ENCODE measurements around the gene BBS7. TPM values are rescaled to one million over a fixed set of nuclear protein-coding genes. Genes with fewer than 3 reads are reported as not detected.
A peak's percentile ranks its signal among the peaks of the same experiment; 100 is the strongest.

BBS7 gene
- polyA plus RNA-seq, 1 experiment: 28.9 TPM

DNA sequence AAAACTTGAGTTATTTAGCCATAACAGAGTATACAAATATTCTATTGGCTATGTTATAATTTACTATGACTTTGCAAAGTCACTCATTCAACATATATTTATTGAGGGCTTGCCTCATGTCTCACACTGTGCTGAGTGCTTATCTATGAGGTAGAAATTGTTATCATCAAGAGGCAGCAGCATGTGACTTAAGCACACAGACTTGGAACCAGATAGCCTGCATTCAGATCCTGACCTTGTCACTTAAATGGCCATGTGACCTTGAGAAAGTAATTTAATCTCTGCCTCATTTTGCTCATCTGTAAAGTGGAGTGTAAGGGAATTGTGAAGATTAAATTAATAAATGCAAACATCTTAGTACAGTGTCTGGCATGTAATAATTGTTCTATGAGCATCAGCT lies 79.3 kb downstream of the BBS7 start:
- no peak for DNase-seq (ENCODE audit: low read depth, low spot score)
- Histone ChIP-seq H3K27ac (ENCODE audit: low read depth, low read length) (no peak overlapping the region), H3K4me3 (ENCODE audit: low read depth, low read length) (no peak overlapping the region), H3K9me3 (ENCODE audit: control insufficient read depth, insufficient read depth, low read length) (no peaks in the 10 kb centered on the region), H3K27me3 (ENCODE audit: control insufficient read depth, insufficient read depth, low read length) (no peaks in the 10 kb centered on the region)
- POLR2A ChIA-PET: interaction anchor here (1.6 to 3.0 kb wide), 2 partner anchors 12 to 52 kb away, joined by 4 to 18 read pairs; no protein-coding TSS in a partner anchor
- CTCF ChIA-PET: interaction anchor here (0.8 to 2.1 kb wide), 2 partner anchors 55 to 59 kb away, joined by 3 to 6 read pairs; no protein-coding TSS in a partner anchor
- TF ChIP-seq, protein P1, sequence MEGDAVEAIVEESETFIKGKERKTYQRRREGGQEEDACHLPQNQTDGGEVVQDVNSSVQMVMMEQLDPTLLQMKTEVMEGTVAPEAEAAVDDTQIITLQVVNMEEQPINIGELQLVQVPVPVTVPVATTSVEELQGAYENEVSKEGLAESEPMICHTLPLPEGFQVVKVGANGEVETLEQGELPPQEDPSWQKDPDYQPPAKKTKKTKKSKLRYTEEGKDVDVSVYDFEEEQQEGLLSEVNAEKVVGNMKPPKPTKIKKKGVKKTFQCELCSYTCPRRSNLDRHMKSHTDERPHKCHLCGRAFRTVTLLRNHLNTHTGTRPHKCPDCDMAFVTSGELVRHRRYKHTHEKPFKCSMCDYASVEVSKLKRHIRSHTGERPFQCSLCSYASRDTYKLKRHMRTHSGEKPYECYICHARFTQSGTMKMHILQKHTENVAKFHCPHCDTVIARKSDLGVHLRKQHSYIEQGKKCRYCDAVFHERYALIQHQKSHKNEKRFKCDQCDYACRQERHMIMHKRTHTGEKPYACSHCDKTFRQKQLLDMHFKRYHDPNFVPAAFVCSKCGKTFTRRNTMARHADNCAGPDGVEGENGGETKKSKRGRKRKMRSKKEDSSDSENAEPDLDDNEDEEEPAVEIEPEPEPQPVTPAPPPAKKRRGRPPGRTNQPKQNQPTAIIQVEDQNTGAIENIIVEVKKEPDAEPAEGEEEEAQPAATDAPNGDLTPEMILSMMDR (IDR thresholded peaks at IDR 0.05; ENCODE audit: low read depth, low read length): no peak

DNA sequence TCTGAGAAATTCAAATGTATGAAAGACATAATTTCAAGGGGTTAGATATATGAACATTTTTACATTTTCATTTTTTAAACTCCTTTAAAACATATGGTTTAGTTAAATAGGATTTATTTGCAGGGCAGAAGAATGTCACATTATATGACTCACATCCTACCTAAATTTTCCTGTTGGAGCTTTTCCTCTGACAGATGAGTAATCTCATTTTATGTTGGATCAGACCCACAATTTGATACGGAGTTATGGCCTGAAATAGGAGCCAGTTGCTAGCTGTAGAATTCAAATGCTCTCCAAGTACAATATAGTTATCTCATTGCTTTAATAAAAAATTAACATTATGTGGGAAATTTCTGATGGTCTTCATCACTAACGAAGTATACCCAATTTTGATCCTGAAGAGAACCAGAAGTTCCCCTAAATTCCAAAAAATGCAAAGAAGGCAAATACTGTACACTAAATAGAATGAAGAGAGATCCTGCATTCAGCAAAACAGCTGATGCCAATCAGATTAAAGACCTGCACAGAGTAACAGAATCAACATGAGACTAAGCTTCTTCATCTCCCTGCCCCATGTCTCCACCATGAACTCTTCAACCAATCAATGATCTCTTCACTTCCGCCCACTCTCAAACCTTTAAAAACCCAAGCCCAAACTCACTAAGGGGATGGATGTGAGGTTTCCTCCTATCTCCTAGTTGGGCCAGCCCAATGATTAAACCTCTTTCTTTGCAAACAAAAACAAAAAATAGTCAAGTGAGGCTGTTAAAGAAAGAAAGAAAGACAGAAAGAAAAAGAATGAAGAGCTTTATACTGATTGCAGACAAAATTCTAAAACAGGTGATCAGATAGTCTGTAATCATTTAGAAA lies 80.1 kb downstream of the BBS7 start:
- no peak overlapping the region for H3K4me3 ChIP-seq (ENCODE audit: low read depth, low read length)
- CTCF ChIA-PET: interaction anchor here (0.8 to 2.1 kb wide), 4 partner anchors 12 to 58 kb away, joined by 3 to 6 read pairs (median 4); partner anchors contain the start of gene SMIM43
- POLR2A ChIA-PET: interaction anchor here (1.2 to 3.0 kb wide), 4 partner anchors 11 to 79 kb away, joined by 4 to 18 read pairs (median 4); partner anchors contain the start of gene EXOSC9

DNA sequence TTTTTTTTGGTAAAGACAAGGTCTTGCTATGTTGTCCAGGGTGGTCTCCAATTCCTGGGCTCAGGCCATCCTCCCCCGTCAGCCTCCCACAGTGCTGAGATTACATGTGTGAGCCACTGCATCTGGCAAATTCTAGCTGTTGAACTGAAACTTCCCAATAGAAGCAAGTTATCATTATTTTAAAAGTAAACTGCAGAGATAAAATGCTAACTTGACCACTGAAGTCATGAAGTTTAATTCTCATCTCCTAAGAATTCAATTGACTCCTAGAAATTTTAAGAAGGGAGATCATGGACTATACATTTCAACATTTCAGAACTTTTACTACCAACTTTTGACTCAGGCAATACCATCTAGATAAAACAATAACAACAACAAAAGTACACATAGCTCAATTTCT lies 80.8 kb downstream of the BBS7 start:
- no peak for DNase-seq (ENCODE audit: low read depth, low spot score)
- ChIA-PET POLR2A (interaction anchor here (1.2 to 3.0 kb wide), 4 partner anchors 11 to 78 kb away, joined by 4 to 18 read pairs (median 4); partner anchors contain the start of gene EXOSC9), CTCF (interaction anchor here (1.1 to 2.1 kb wide), 4 partner anchors 11 to 113 kb away, joined by 3 to 11 read pairs (median 6); partner anchors contain the start of gene SMIM43)
- H3K27me3 ChIP-seq (ENCODE audit: control insufficient read depth, insufficient read depth, low read length): no peaks in the 10 kb centered on the region
- no peaks in the 10 kb centered on the region for H3K9me3 ChIP-seq (ENCODE audit: control insufficient read depth, insufficient read depth, low read length)
- TF ChIP-seq, protein P1 (IDR thresholded peaks at IDR 0.05; ENCODE audit: low read depth, low read length): no peak
- H3K4me3 ChIP-seq (ENCODE audit: low read depth, low read length): no peak overlapping the region
- H3K27ac ChIP-seq (ENCODE audit: low read depth, low read length): peak overlapping the region; percentile 66

More for the DNA sequence above, 80.1 kb downstream of the BBS7 start:
- DNase-seq (ENCODE audit: low read depth, low spot score): peak; percentile 24
- no peaks in the 10 kb centered on the region for H3K27me3 ChIP-seq (ENCODE audit: control insufficient read depth, insufficient read depth, low read length)
- no peaks in the 10 kb centered on the region for H3K9me3 ChIP-seq (ENCODE audit: control insufficient read depth, insufficient read depth, low read length)
- no peak overlapping the region for H3K27ac ChIP-seq (ENCODE audit: low read depth, low read length)
- TF ChIP-seq, protein P1 (IDR thresholded peaks at IDR 0.05; ENCODE audit: low read depth, low read length): no peak

DNA sequence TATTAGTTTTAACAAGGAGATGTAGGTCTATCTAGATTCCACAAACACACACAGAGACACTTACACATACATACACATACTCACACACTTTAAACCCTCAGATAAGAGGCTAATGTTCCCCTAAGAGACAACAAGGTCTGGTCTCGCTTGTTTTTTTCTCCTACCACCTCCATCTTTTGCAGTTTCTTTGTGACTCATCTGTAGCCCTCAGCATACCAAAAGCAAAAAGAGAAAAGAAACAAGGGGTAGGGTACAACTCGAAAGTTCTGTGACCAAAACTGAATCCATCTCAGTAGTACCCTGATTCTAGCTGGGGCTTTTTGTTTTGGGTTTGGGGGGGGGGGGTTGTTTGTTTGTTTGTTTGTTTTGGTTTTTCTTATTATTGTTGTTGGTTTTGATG lies 81.4 kb downstream of the BBS7 start:
- ChIA-PET CTCF (interaction anchor here (0.6 to 1.6 kb wide), 3 partner anchors 11 to 240 kb away, joined by 4 to 11 read pairs (median 5); no protein-coding TSS in a partner anchor), POLR2A (no interaction called here)
- H3K27me3 ChIP-seq (ENCODE audit: control insufficient read depth, insufficient read depth, low read length): no peaks in the 10 kb centered on the region
- no peak for DNase-seq (ENCODE audit: low read depth, low spot score)
- peak overlapping the region; percentile 66 for H3K27ac ChIP-seq (ENCODE audit: low read depth, low read length)
- TF ChIP-seq, protein P1 (IDR thresholded peaks at IDR 0.05; ENCODE audit: low read depth, low read length): no peak
- no peak overlapping the region for H3K4me3 ChIP-seq (ENCODE audit: low read depth, low read length)
- H3K9me3 ChIP-seq (ENCODE audit: control insufficient read depth, insufficient read depth, low read length): no peaks in the 10 kb centered on the region

Data from AG04450 (cell line).